HG02884 (cell line): ENCODE measurements around the gene FCHO1.

Source experiments
- ATAC-seq: cut with Tn5 transposase; IDR thresholded peaks from one replicate; pipeline ENCODE4 v1.9.1; 2021; ENCODE audit warnings: mild to moderate bottlenecking, moderate library complexity; ENCODE audit not compliant: unreplicated experiment

FCHO1 gene

DNA sequence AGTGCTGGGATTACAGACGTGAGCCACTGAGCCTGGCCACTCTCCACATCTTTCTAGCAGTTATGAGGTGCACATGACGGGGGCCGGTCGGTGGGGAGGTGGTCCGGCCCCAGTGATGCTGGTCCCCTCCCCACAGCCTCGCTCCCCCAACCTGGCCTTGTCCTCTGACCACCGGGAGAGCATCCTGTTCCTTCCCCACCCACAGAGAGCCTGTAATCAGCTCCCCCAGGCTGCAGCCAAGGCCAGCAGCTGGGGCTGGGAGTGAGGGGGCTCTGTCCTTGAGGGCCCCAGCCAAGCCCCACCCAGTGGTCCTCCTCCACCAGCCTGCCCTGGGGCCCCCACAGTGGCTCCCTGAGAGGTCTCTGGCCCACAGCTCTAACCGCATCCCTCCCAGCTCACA lies 73.1 kb downstream of the FCHO1 start:
- no peak for ATAC-seq

DNA sequence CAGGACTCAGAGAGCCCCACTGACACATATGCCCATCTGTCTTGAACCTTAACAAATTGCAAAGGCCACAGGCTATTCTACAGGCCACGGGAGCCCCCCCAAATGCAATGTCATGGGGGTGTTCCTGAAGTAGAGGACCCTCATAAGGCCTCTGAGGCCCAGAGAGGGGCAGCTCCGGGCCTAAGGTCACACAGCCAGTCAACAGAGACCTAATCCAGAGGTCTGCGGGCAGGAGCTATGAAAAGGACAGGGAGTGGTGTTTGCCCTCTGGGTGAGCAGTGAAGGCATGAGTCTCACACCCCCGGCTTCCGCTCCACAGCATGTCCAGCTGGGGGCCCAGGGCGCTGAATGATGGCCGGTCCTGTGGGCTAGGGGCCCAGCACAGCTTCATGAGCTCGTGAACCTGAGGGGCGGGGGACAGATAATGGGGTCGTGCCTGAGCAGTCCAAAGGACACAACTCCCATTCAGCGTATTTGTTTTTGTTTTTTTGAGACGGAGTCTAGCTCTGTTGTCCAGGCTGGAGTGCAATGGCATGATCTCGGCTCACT lies 75.3 kb downstream of the FCHO1 start:
- no peak for ATAC-seq

DNA sequence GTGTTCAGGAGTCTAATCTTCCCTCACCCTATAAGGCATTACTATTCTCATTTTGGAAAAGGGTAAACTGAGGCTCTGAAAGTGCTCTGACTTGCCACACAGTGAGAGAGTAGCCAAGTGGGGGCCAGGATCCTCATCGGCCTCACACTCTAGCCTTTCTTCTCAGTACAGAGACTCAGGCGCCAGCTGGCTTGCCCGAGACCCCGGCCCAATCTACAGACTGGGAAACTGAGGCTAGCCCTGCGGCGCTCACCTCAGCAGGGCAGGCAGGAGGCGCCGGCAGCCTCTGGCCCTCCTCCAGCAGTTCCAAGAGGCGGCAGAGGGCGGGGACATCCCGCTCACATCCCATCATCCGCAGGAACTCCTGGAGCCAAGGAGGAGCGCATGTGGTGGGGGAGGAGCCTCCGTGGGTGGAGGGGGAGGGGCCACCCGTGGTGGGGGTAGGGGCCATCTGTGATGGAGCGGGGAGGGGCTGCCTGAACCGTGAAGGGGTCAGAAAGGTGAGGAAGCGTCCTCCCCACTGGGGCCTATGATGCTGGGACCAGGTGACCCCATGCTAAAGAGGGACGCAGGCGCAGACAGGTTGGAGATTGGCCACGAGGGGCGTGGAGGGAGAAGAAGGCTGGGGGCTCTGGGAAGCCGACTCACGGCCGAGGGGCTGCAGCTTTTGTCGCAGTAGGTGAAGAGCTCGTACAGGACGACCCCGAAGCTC lies 78.7 kb downstream of the FCHO1 start:
- ATAC-seq: no peak

DNA sequence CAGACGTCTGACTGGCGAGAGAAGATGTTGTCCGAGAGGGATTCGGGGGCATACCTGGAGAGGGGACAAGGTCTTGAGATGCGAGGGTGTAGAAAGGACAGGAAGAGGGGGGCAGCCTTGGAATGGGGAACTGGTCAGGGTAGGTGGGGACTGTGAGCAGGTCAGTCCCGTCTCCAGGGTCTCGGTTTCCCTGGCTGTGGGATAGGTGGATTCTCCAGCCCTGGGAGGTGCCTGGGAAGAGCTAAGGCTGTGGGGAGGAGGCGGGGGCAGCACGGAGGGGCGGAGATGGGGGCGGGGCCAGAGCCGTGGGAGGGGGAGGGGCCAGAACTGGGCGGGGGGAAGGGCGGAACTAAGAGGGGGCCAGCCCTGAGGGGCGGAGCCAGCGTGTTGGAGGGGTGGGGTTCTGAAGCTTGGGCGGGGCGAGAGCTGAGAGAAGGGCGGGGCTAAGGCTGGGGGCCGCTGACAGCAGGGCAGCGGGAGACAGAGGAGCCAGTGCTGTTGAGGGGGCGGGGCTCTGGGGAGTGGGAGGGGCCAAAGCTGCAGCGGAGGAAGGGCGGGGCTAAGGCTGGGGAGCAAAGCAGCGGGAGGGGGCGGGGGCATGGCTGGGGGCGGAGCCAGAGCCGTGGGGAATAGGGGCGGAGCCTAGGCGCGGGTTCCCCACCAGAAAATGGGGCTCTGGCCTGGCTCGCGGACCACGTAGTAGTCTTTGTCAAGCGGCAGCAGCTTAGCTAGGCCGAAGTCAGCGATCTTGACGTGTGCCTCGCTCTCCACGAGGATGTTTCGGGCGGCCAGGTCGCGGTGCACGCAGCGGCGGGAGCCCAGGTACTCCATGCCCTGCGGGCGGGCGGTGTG lies 79.5 kb downstream of the FCHO1 start:
- ATAC-seq: no peak

DNA sequence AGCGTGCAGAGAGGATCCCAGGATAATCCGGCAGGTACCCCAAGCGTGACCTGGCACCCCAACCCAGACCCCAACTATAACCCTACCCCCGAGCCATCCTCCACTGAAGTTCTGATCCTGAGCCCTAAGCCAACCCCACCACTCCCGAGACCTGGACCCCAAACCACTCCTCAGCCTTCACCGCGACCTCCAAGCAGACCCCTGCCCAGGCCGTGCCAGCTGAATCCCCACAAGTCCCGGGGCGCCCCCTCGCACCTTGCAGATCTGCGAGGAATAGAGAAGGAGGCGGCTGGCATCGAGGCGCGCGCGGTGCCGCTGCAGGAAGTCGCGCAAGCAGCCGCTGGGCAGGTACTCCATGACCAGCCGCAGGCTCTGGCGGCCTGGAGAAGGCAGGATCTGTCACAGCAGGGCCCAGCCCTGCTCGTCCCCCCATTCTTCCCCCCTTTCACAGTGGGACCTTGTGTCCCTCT lies 80.2 kb downstream of the FCHO1 start:
- ATAC-seq: no peak

DNA sequence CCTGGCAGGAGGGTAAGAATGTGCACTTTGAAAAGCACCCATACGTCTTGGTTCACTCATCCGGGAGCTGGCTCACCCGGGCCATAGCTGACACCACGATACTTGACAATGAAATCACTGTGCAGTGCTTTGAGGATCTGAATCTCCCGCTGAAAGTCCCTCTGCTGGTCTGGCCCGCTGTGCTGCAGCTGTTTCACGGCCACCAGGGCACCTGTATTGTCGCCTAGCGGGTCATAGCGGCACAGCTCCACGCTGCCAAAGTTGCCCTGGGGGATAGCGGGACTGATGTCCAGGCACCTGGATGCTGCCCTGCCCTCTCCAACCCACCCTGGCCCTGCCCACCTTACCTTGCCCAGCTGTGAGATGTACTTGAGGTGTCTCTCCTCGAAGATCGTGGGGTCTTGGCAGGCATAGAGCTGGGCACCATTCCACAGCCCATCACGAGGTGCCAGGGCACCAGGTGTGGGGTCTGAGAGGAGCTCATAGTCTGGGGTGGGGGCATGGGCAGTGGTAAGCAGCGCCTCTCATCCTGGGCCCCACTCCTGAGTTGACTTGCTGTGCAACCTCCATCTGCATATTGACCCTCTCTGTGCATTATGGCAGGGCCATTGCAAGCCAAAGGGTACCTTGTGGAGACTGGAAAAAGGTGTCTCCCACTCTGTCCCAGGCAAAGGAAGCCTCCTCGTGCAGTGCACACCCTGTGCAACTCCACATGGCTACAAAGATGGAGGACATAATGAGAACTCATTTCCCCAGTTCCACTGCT lies 81.3 kb downstream of the FCHO1 start:
- ATAC-seq: no peak

DNA sequence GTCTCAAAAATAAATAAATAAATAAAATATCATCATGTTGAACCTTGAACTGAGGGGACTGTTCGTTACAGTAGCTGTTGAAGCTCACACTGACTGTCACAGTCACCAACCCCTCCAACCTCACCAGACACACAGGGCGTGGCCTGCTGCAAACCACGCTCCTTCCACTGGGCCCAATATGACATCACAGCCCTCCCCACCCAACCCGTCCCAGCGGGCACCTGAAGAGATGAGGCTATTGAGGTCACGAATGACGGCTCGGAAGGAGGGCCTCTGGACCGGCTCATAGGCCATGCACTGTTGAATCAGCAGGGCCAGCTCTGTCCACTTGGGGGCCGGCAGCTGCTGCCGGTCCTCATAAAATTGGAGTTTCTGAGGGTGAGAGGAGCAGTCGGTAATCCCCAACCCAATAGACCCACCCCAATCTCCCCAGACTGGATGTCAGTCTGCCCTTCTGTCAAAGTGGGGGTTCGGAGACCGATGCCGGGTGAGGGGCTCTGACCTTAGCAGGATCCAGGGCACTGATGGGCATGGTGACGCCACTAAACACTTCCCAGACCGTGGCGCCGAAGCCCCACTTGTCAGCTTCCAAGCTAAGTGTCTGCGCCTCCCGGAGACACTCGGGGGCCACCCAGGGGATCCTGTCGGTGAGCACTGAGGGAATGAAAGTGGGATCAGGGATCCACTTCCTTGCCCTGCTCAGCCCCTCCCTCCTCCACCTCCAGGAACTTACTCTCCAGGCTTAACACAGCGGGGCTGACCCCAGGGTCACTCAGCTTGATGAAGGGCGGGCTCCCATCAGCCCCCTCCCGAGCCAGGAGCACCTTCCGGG lies 83.3 kb downstream of the FCHO1 start:
- no peak for ATAC-seq

DNA sequence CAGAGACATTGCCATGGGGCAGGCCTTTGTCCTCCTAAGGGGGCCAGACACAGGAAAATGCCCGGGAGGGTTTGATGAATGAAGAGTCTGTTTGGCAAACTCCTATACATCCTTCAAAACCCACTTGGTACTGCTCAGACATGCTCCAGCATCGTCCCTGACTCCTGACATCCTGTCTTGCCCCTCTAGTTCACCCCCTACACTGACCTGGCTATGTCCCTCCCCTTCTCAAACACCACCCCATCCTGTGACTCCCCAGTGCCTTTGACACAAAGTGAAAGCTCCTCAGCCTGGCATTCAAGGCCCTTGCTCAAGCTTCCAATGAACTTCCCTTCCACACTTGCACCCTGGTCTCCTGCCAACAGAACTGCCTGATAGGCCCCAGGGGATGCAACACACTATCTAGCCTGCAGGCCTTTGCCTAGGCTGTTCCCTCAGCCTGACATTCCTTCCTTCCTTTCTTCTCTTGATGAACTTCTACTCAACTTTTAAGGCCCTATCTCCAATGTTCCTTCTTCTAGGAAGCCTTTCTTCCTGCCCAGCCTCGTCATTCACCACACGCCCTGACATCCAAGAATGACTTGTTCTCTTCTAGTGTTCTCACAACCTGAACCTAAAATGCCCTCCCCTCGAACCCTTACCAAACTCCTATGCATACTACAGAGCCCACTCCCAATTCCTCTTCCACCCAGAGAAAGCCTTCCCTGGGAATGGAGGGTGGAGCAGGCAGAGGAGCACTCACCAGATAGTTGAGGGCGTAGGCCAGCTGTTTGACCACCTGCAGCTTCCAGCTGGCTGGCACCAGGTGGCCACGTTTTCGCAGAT lies 84.1 kb downstream of the FCHO1 start:
- no peak for ATAC-seq

DNA sequence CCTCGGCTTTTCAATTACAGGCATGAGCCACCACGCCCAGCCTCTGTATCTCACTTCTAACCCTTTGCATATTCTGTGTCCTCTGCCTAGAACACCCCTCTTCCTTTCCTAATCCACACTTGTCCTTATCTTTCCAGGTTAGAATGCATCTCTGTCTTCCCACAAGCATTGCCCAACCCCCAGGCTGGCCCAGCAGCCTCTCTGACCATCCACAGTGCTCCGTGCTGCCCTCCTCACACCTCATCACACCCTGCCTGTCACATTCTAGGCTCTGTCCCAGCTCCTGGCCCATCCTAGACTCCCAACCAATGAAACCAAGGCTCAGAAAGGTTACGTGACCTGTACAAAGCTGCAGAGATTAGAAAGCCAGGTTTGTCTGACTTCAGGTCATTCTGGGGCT lies 85.3 kb downstream of the FCHO1 start:
- ATAC-seq: no peak

DNA sequence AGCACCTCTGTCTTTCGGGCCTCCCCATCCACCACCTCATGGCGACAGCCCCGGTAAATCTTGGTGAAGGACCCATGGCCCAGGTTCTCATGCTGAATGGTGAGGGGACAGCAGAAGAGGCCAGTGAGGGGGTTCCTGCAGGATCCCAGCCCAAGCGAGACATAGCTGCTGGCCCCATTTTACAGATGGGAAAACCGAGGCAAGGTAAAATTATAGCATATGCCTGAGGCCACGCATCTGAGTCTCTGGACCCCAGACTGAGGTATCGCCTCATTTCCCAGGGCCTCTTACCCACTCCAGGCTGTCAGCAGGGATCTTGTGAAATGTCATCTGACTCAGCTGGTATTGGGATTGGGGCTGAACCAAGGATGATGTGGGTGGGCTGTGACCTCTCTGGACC lies 86.7 kb downstream of the FCHO1 start:
- ATAC-seq: no peak
